Fibroblast of the aortic adventitia (primary cell): ENCODE data around the gene LCLAT1. TPM values are rescaled to one million over a fixed set of nuclear protein-coding genes. Genes with fewer than 3 reads are reported as not detected.

Source experiments
- DNase-seq: peaks from one replicate; pipeline ENCODE4 v3.0.0-alpha.2; 2010; ENCODE audit warnings: low read depth
- H3K4me3 ChIP-seq: 2 replicates; pipeline ENCODE4 v1.5.1; 2011; ENCODE audit warnings: low read depth, mild to moderate bottlenecking, control low read depth, low read length, moderate library complexity
- total RNA-seq: library from RNA; depleted of rRNA; stranded (reverse); fragments of >200 nt; gene quantifications from 2 replicates; pipeline ENCODE4 v1.2.3, GENCODE V29; 2012; ENCODE audit warnings: low replicate concordance
- TF ChIP-seq, protein P1 (sequence below): IDR thresholded peaks from 2 replicates; pipeline ENCODE4 v1.5.1; 2011; ENCODE audit warnings: mild to moderate bottlenecking, low read length, control low read depth, inconsistent platforms; ENCODE audit not compliant: insufficient read depth

LCLAT1 gene
- total RNA-seq, 1 donor, result 21.5 TPM

DNA sequence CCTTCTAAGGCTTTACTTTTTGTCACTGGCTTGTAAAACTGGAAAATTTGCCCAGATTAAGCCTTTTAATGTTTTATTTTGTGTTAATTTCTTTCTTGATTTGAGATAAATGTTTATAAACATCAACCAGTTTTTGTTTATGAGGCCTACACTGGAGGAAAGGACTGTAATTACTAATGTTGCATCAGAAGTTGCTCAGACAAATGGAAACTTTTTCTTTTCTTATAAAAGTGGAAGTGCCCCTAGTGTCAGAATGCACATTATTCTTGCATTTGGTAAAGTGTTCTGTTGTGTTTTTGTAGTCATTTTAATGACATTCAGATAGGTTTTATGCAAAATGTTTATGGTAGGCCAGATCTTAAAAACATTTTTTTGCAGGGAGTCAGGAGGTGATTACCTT is 25.3 kb downstream of the LCLAT1 start:
- H3K4me3 ChIP-seq, result no peak overlapping the region
- TF ChIP-seq, protein P1, sequence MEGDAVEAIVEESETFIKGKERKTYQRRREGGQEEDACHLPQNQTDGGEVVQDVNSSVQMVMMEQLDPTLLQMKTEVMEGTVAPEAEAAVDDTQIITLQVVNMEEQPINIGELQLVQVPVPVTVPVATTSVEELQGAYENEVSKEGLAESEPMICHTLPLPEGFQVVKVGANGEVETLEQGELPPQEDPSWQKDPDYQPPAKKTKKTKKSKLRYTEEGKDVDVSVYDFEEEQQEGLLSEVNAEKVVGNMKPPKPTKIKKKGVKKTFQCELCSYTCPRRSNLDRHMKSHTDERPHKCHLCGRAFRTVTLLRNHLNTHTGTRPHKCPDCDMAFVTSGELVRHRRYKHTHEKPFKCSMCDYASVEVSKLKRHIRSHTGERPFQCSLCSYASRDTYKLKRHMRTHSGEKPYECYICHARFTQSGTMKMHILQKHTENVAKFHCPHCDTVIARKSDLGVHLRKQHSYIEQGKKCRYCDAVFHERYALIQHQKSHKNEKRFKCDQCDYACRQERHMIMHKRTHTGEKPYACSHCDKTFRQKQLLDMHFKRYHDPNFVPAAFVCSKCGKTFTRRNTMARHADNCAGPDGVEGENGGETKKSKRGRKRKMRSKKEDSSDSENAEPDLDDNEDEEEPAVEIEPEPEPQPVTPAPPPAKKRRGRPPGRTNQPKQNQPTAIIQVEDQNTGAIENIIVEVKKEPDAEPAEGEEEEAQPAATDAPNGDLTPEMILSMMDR, result peak; percentile 26
- DNase-seq, result peak; percentile 41

DNA sequence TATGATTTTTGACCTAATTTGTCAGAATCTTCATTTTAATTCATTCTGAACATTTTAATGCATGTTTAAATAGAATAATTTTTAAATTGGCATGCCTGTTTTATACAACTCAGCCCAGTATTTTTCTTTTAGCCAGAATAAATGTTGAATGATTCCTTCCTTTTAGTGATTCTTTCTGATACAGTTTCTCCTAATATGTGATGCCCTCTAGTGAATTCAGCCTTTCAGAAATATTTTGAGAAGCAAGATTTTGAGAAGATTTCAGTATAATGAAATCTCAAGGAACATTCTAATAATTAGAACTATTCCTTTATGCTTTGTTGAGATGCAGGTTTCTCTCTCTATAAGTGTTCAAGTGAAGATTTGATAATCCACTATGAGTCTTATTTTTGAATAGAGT is 28.5 kb downstream of the LCLAT1 start:
- TF ChIP-seq, protein P1, result peak; percentile 35
- H3K4me3 ChIP-seq, result no peak overlapping the region
- peak; percentile 43 for DNase-seq

DNA sequence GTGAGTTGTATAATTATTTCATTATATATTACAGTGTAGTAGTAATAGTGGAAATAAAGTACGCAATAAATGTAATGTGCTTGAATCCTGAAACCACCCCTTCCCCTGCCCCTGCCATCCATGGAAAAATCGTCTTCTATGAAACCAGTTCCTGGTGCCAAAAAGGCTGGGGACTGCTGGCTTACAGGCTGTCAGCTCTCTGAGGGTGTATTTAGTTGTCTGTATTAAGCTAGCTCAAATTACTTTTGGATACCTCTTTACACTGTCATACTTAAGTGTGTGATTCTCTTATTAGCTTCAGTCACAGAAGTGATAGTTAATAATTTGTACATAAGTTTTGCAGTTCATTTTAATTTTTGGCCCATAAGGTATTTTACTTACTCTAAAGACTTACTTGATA is 29.6 kb downstream of the LCLAT1 start:
- TF ChIP-seq, protein P1, result no peak
- DNase-seq, result no peak

DNA sequence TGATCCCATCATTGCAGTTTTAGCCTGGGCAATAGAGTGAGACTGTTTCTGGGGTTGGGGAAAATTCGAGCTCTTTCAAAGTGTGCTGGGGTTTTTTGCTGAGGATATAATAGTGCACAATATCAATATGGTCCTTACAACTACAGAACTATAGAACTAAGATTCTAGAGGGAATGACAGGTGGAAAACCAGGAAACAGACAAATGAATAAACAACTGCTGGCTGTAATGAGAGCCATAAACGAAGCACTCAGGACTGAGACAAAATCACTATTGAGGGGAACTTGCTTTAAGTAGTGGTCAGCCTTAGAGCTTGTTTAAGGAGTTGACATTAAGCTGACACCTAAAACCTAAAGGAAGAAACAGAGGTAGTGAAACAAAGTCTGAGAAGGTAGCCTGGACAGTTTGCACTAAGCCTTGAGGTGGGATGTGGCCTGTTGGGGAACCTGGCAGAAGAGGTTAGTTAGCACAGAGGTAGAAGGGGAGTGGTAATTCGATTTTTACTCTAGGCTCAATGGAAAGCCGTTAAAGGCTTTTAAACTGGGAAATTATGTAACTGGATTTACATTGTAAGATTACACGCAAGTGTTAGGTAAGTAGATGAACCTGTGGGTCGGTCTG is 33.8 kb downstream of the LCLAT1 start:
- TF ChIP-seq, protein P1, result no peak
- no peak overlapping the region for H3K4me3 ChIP-seq
- no peak for DNase-seq

More for the DNA sequence above, 29.6 kb downstream of the LCLAT1 start:
- H3K4me3 ChIP-seq, result no peak overlapping the region

DNA sequence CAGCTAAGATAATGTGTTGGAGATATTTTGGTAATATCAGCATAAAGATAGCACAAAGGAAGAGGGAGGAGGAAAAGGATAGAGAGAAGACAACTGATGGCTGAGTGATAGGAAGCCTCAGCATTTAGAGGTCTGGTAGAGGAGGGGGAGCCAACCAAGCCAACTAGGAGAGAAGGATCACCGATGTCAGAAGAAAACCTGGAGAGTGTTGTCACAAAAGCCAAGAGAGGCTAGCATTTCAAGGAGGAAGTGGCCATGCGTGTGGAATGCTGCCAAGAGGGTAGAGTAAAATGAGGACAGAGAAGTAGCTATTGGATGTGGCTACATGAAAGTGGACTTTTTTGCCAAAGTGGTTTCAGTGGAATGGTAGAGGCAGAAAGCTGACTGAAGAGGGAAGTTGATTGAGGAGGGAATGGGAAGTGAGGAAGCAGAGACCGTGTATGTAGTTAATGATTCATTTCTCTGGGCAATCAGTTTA is 34.3 kb downstream of the LCLAT1 start:
- TF ChIP-seq, protein P1, result no peak
- no peak overlapping the region for H3K4me3 ChIP-seq
- DNase-seq, result no peak

DNA sequence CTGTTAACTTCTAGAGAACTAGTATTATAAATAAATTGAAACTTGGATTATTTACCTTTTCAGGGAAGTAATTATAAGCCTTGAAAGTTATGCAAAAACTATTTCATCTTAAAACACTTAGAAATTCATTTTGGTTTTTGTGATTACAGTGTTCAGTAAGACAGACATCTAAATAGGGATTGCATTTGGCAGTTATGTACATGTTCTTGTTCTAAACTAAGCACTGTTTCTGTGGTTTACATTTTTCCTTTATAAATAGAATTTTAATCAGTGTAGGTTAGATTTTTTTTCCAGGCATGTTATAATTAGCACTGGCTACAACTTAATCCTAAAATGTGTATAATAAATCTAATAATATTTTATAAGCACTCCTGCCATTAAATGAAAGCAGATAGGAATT is 35.0 kb downstream of the LCLAT1 start:
- no peak overlapping the region for H3K4me3 ChIP-seq
- TF ChIP-seq, protein P1, result no peak
- no peak for DNase-seq

DNA sequence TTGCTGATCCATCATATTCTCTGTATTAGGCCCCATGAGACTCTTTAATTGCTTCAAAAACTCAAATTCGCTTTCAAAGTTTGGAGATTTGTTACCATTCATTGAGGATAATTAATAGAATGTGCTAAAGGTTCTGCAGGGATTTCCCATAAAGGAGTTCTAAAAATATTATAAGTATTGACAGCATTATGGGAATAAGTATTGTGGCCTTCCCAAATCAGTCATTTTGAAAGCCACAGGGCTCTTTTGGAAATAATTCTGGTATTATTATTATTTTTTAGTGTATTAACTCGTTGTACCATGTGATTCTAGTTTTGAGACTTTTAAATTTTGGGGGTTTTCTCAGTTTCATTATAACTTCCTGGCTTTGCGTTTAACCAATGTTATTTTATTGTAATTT is 37.1 kb downstream of the LCLAT1 start:
- DNase-seq, result no peak
- TF ChIP-seq, protein P1, result no peak
- H3K4me3 ChIP-seq, result no peak overlapping the region
